DMS 273 (cell line): Measurements from ENCODE around the gene GRIK5.
A peak's percentile ranks its signal among the peaks of the same experiment; 100 is the strongest.
"Not testable (repeated sequence)": the region's sequence is repeated elsewhere in the genome, so short reads cannot be mapped to it uniquely, and the experiment has no call there.

ENCODE experiments used
- DNase-seq: peaks from one replicate; lab custom pipeline; 2025; ENCODE audit not compliant: unreplicated experiment; lab: John Stamatoyannopoulos, UW

The GRIK5 gene

GRCh38 chr19:42051166-42052115 lies 18.6 kb downstream of the GRIK5 start:
- no peak for DNase-seq

- DNase-seq: no peak
These were observed 21.0 kb downstream of the GRIK5 start for GRCh38 chr19:42048992-42049391.

GRCh38 chr19:42045575-42045974 lies 24.4 kb downstream of the GRIK5 start:
- no peak for DNase-seq

- peak; percentile 87 for DNase-seq
These were observed 27.4 kb downstream of the GRIK5 start for GRCh38 chr19:42042455-42043170.

- DNase-seq: not testable (repeated sequence)
These were observed 29.5 kb downstream of the GRIK5 start for GRCh38 chr19:42040491-42040890.

DNA sequence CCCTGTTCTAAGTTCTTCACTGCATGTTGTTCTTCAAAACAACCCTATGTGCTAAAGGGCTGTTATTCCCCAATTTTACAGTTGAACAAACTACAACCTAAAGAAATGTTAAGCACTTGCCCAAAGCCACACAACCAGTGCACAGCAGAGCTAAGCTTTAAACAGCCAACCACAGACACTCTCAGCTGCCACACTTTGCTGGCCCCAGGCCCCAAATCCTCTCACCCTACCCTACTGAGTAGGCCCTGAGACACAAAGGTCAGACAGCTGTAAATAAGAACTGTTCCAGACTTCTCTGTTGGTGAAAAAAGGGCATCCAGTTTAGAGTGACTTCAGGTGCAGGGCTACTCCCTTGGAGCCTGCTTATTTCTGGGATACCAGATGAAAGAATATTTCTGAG lies 30.0 kb downstream of the GRIK5 start:
- no peak for DNase-seq

- DNase-seq: peak; percentile 73
These were observed 31.3 kb downstream of the GRIK5 start for GRCh38 chr19:42038666-42039065.

DNA sequence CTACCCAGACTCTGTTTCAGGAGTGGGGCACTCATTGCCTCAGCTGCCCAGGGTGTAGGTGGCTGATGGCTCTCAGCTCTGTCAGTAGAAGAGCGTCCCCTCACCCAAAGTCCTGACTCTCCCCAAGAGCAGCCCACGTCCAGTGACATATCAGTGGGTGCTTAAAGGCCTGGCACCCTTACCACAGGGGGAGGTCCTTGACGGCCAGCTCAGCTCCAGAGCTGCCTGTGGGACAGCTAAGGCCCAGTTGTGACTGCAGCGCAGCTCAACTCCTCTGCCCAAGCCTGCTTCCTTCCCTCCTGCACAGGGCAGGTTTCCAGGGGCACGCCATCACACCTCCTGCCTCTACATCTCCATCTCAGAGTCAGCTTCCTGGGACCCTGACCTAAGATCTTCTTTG lies 32.4 kb downstream of the GRIK5 start:
- DNase-seq: no peak

- DNase-seq: peak; percentile 89
These were observed 35.2 kb downstream of the GRIK5 start for GRCh38 chr19:42034640-42035391.

DNA sequence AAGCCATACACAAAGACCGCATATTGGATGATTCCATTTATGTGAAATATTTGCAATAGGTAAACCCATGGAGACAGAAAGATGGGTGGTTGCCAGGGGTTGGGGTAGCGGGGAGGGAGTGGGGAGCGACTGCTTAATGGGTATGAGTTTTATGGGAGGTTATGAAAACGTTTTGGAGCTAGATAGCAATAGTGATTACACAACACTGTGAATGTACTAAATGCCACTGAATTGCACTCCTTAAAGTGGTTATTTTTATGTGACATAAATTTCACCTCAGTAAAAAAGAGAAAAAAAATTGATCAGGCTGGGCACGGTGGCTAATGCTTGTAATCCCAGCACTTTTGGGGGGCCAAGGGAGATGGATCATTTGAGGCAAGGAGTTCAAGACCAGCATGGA lies 36.6 kb downstream of the GRIK5 start:
- no peak for DNase-seq

- peak; percentile 55 for DNase-seq
These were observed 37.6 kb downstream of the GRIK5 start for GRCh38 chr19:42032431-42032830.

DNA sequence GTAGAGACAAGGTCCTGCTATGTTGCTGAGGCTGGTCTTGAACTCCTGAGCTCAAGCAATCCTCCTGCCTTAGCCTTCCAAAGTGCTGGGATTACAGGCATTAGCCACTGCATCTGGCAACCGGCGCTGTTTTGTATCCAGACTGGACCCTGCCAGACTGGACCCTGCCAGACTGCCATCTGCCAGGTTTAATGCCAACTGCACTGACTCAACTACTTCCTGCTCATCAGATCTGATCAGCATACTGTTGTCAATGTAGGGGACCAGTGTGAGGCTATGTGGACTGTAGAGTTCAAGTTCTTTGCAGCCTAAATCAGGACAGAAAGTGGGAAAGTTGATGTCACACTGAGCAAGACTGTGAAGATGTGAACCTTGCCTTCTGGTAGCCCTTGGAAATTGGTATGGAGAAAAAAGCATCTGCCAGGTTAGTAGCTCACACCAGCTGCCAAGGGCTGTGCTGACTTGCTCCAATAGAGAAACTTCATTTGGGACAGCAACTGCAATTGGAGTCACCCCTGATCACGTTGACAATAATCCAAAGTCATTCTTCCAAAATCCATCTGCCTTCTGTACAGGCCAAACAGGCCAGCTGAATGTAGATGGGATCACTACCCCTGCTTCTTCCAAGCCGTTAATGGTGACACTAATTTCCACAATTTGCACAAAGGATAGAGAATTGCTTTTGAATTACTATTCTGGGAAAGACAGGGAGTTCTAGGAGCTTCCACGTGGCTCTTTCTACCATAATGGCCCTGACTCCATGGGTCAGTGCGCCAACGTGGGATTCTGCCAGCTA lies 39.2 kb downstream of the GRIK5 start:
- DNase-seq: peak; percentile 90

DNA sequence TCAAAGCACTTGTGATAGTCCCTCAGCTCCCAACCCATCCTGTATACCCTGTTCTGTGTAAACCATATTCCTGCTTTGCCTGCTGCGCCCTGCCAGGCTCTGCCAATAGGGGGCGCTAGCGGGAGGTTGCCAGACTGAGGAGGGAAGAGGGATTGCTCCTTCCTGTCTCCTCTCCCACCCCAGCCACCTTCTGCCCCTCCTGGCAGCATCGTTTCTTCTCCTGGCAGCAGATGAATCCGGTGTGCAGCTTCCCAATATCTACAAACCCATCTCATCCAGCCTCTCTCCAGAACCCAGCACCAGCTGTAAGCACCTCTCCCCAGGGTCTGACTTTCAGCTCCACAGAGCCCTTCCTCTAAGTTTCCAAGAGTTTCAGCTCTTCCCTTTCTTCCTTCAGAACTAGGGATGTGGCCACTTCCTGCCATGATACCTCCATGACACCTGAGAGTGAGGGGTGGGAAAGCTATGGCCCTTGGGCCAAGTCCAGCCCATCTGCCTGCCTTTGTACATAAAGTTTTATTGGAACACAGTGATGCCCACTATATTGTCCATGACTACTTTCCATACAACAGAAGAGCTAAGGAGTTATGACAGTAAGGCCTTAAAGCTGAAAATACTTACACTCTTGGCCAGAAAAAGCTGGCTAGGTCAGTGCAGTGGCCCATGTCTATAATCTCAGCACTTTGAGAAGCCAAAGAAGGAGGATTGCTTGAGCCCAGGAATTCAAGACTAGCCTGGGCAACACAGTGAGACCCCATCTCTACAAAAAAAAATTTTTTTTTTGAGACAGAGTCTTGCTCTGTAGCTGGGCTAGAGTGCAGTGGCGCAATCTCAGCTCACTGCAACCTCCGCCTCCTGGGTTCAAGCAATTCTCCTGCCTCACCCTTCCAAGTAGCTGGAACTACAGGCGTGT lies 41.4 kb downstream of the GRIK5 start:
- DNase-seq: peak; percentile 87

- no peak for DNase-seq
These were observed 45.3 kb downstream of the GRIK5 start for GRCh38 chr19:42024622-42025111.

DNA sequence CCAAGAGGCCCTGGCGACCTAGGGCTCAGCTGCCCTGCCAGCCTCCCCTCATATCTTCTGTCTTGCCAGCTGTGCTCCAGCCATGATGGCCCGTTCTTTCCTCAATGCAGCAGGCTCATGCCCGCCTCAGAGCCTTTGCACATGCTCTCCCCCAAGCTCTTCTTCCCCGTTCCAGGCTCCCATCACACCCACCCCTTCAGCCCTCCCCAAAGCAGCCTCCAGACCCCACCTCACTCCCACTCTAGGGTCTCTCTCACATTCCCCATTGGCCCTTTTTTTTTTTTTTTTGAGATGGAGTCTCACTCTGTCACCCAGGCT lies 46.1 kb downstream of the GRIK5 start:
- no peak for DNase-seq

DNA sequence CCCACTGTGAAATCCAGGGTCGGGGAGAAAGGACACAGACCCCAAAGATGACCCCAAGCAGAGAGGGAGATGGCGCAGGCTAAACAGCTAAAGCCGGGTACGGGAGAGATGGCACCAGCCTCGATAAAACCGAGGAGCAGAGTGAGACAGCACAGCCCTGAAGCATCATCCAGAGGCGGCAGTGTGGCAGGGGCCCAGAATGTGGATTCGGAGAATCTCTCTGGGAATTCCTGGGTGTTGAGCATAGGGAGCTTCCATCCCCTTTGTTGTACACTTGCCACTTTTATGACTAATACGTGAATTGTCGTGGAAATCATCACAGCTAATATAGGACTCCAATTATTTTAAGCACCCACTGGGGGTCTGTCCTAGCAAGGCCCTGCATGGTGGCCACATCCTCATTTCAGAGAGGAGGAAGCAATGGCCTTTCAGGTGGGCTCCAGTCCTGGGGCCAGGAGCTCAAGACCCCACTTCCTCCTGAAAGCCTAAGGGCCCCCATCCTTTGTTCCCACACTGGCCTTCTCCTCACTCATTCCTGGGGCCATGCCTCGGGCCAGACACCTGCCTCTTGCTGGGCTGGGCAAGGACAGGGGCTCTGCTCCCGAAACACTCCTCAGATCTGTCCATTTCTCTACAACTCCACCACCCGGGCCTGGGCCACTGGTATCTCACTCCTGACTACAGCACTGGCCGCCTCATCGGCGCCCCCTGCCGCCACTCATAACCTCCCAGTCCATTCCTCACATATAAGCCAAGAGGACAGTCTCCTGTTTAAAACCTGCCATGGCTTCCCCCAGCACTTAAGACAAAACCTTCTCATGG lies 46.7 kb downstream of the GRIK5 start:
- DNase-seq: peak; percentile 72

GRCh38 chr19:42022616-42023015 lies 47.4 kb downstream of the GRIK5 start:
- no peak for DNase-seq

- no peak for DNase-seq
These were observed 48.8 kb downstream of the GRIK5 start for GRCh38 chr19:42021185-42021584.
